WTC11 (cell line): ENCODE results near the gene GZF1.

Experiments
- AR ChIP-seq: fragments of 250-450 bp; sonication (Bioruptor Pico); IDR thresholded peaks from 2 replicates; pipeline ENCODE4 v1.9.0; 2021; ENCODE audit warnings: mild to moderate bottlenecking
- CREM ChIP-seq: sonication (generic); formaldehyde crosslinking; IDR thresholded peaks from 2 replicates; pipeline ENCODE4 v1.8.1; 2022; ENCODE audit warnings: mild to moderate bottlenecking, missing genetic modification reagents, moderate library complexity
- CTCF ChIP-seq: fragments of 200-600 bp; IDR thresholded peaks from 2 replicates; pipeline ENCODE4 v1.8.0; 2022; ENCODE audit warnings: antibody characterized with exemption
- E2F4 ChIP-seq: sonication (generic); formaldehyde crosslinking; IDR thresholded peaks from 2 replicates; pipeline ENCODE4 v1.8.1; 2022; ENCODE audit warnings: low read depth, mild to moderate bottlenecking, moderate library complexity, missing genetic modification reagents, borderline replicate concordance
- FOXJ3 ChIP-seq: sonication (generic); formaldehyde crosslinking; IDR thresholded peaks from 2 replicates; pipeline ENCODE4 v1.9.0; 2021; ENCODE audit warnings: missing genetic modification reagents, mild to moderate bottlenecking, borderline replicate concordance
- MAX ChIP-seq: sonication (generic); formaldehyde crosslinking; IDR thresholded peaks from 2 replicates; pipeline ENCODE4 v1.8.0; 2022; ENCODE audit warnings: mild to moderate bottlenecking, missing genetic modification reagents
- NFE2L1 ChIP-seq: sonication (generic); formaldehyde crosslinking; IDR thresholded peaks from 2 replicates; pipeline ENCODE4 v1.8.1; 2023; ENCODE audit warnings: missing genetic modification reagents
- ZBTB21 ChIP-seq: sonication (generic); formaldehyde crosslinking; IDR thresholded peaks from 2 replicates; pipeline ENCODE4 v1.8.1; 2023; ENCODE audit warnings: mild to moderate bottlenecking, missing genetic modification reagents, borderline replicate concordance
- ZNF281 ChIP-seq: sonication (generic); formaldehyde crosslinking; IDR thresholded peaks from 2 replicates; pipeline ENCODE4 v1.8.0; 2023; ENCODE audit warnings: mild to moderate bottlenecking, missing genetic modification reagents

GRCh38 chr20:23374441-23374840, 12.5 kb downstream of the GZF1 start:
- no peak for TF ChIP-seq ZBTB21 (CRISPR knock-in tag)
- TF ChIP-seq CREM (CRISPR knock-in tag), result no peak
- no peak for TF ChIP-seq CTCF
- no peak for TF ChIP-seq NFE2L1 (CRISPR knock-in tag)
- no peak for TF ChIP-seq FOXJ3 (CRISPR knock-in tag)
- no peak for TF ChIP-seq E2F4 (CRISPR knock-in tag)
- no peak for TF ChIP-seq ZNF281 (CRISPR knock-in tag)
- no peak for TF ChIP-seq AR (CRISPR knock-in tag)
- TF ChIP-seq MAX, result no peak
